H9 (cell line): Measurements from ENCODE around the gene MPHOSPH8. TPM values are rescaled to one million over a fixed set of nuclear protein-coding genes. Genes with fewer than 3 reads are reported as not detected.

Source experiments
- DNase-seq: peaks from one replicate; pipeline ENCODE4 v3.0.0-alpha.2; 2017
- H2AFZ ChIP-seq: one replicate; pipeline ENCODE4 v1.6.1; 2013; ENCODE audit warnings: mild to moderate bottlenecking, low read length, control low read depth, moderate library complexity
- H2AK5ac ChIP-seq: 2 replicates; pipeline ENCODE4 v1.6.1; 2013; ENCODE audit warnings: low read length, control low read depth, mixed read lengths; ENCODE audit not compliant: insufficient read length
- H2BK120ac ChIP-seq: one replicate; pipeline ENCODE4 v1.6.1; 2013; ENCODE audit warnings: low read depth, mild to moderate bottlenecking, low read length, control low read depth, inconsistent platforms; ENCODE audit not compliant: poor library complexity, severe bottlenecking
- H2BK12ac ChIP-seq: 2 replicates; pipeline ENCODE4 v1.6.1; 2013; ENCODE audit warnings: low read length, control low read depth, mixed read lengths, low read depth; ENCODE audit not compliant: insufficient read length
- H2BK15ac ChIP-seq: 2 replicates; pipeline ENCODE4 v1.6.1; 2013; ENCODE audit warnings: low read depth, low read length, control low read depth
- H2BK20ac ChIP-seq: one replicate; pipeline ENCODE4 v1.6.1; 2013; ENCODE audit warnings: low read depth, mild to moderate bottlenecking, low read length, control low read depth, inconsistent platforms; ENCODE audit not compliant: poor library complexity, severe bottlenecking
- H2BK5ac ChIP-seq: 2 replicates; pipeline ENCODE4 v1.6.1; 2013; ENCODE audit warnings: low read length, control low read depth, mixed read lengths; ENCODE audit not compliant: insufficient read length
- H3K14ac ChIP-seq: 2 replicates; pipeline ENCODE4 v1.6.1; 2013; ENCODE audit warnings: low read length, control low read depth; ENCODE audit not compliant: insufficient read depth
- H3K18ac ChIP-seq: 2 replicates; pipeline ENCODE4 v1.6.1; 2013; ENCODE audit warnings: low read depth, mild to moderate bottlenecking, mixed read lengths, low read length, control low read depth; ENCODE audit not compliant: insufficient read length
- H3K23ac ChIP-seq: 2 replicates; pipeline ENCODE4 v1.6.1; 2013; ENCODE audit warnings: low read length, control low read depth, mixed read lengths, low read depth; ENCODE audit not compliant: insufficient read length
- H3K23me2 ChIP-seq: 2 replicates; pipeline ENCODE4 v1.6.1; 2013; ENCODE audit warnings: low read depth, mild to moderate bottlenecking, mixed read lengths, low read length, control low read depth; ENCODE audit not compliant: insufficient read length, poor library complexity, severe bottlenecking
- H3K27ac ChIP-seq: 2 replicates; pipeline ENCODE4 v1.5.1; 2013; ENCODE audit warnings: low read length, control low read depth, mixed read lengths, low read depth; ENCODE audit not compliant: insufficient read length
- H3K27me3 ChIP-seq: 2 replicates; pipeline ENCODE4 v1.6.1; 2013; ENCODE audit warnings: low read length, control low read depth, inconsistent platforms; ENCODE audit not compliant: insufficient read depth
- H3K4ac ChIP-seq: 2 replicates; pipeline ENCODE4 v1.6.1; 2013; ENCODE audit warnings: low read depth, mild to moderate bottlenecking, control low read depth, inconsistent platforms, low read length, moderate library complexity
- H3K4me1 ChIP-seq: 2 replicates; pipeline ENCODE4 v1.6.1; 2013; ENCODE audit warnings: low read length, control low read depth, inconsistent platforms; ENCODE audit not compliant: insufficient read depth
- H3K4me2 ChIP-seq: 2 replicates; pipeline ENCODE4 v1.6.1; 2013; ENCODE audit warnings: low read length, control low read depth, mixed read lengths; ENCODE audit not compliant: insufficient read length, insufficient read depth
- H3K56ac ChIP-seq: 2 replicates; pipeline ENCODE4 v1.6.1; 2013; ENCODE audit warnings: low read depth, mild to moderate bottlenecking, mixed read lengths, low read length, control low read depth; ENCODE audit not compliant: insufficient read length
- H3K79me1 ChIP-seq: 2 replicates; pipeline ENCODE4 v1.6.1; 2013; ENCODE audit warnings: low read depth, mild to moderate bottlenecking, moderate library complexity, low read length, control low read depth, inconsistent platforms; ENCODE audit not compliant: insufficient read depth, poor library complexity, severe bottlenecking
- H3K79me2 ChIP-seq: 2 replicates; pipeline ENCODE4 v1.6.1; 2013; ENCODE audit warnings: low read length, control low read depth, inconsistent platforms; ENCODE audit not compliant: insufficient read depth
- H3K9ac ChIP-seq: 2 replicates; pipeline ENCODE4 v1.6.1; 2013; ENCODE audit warnings: low read length, control low read depth, mixed read lengths; ENCODE audit not compliant: insufficient read length; ENCODE audit errors: extremely low read depth
- H3K9me3 ChIP-seq: one replicate; pipeline ENCODE4 v1.6.1; 2013; ENCODE audit warnings: low read depth, low read length, inconsistent platforms; ENCODE audit not compliant: control insufficient read depth
- H3T11ph ChIP-seq: one replicate; pipeline ENCODE4 v1.6.1; 2013; ENCODE audit warnings: mild to moderate bottlenecking, low read length, control low read depth, inconsistent platforms
- H4K20me1 ChIP-seq: one replicate; pipeline ENCODE4 v1.6.1; 2013; ENCODE audit not compliant: control insufficient read depth, insufficient read length, insufficient read depth
- H4K5ac ChIP-seq: 2 replicates; pipeline ENCODE4 v1.6.1; 2013; ENCODE audit warnings: low read depth, mild to moderate bottlenecking, mixed read lengths, low read length, control low read depth; ENCODE audit not compliant: insufficient read length
- H4K8ac ChIP-seq: replicated peaks from 2 replicates; pipeline ENCODE4 v1.6.1; 2013; ENCODE audit warnings: low read length, control low read depth, mixed read lengths, low read depth; ENCODE audit not compliant: insufficient read length
- H4K91ac ChIP-seq: 2 replicates; pipeline ENCODE4 v1.6.1; 2013; ENCODE audit warnings: low read depth, mild to moderate bottlenecking, moderate library complexity, mixed read lengths, low read length, control low read depth; ENCODE audit not compliant: insufficient read length
- H3K27ac Mint-ChIP-seq, 3 experiments: 2 replicates in 2 of 3; 3 replicates in 1 of 3; pipeline ENCODE4 v1.8.0; 2020 to 2021; ENCODE audit warnings: mixed read lengths in 3 of 3, mild to moderate bottlenecking in 1 of 3, moderate library complexity in 1 of 3
- H3K27me3 Mint-ChIP-seq: 2 replicates; pipeline ENCODE4 v1.8.0; 2021; ENCODE audit warnings: low read depth, mild to moderate bottlenecking, moderate library complexity, mixed read lengths
- H3K36me3 Mint-ChIP-seq, 3 experiments: 2 replicates in 2 of 3; 3 replicates in 1 of 3; pipeline ENCODE4 v1.8.0; 2020 to 2021; ENCODE audit warnings: low read depth in 3 of 3, mixed read lengths in 3 of 3; ENCODE audit not compliant: insufficient read depth in 1 of 3
- H3K4me1 Mint-ChIP-seq, 2 experiments: 2 replicates each; pipeline ENCODE4 v1.8.0; 2020; ENCODE audit warnings: mixed read lengths in 2 of 2
- H3K4me3 Mint-ChIP-seq, 2 experiments: 2 replicates in 1 of 2; 3 replicates in 1 of 2; pipeline ENCODE4 v1.8.0; 2020 to 2021; ENCODE audit warnings: mild to moderate bottlenecking in 2 of 2, mixed read lengths in 2 of 2, moderate library complexity in 1 of 2
- H3K9me3 Mint-ChIP-seq, 2 experiments: 2 replicates in 1 of 2; 3 replicates in 1 of 2; pipeline ENCODE4 v1.8.0; 2020; ENCODE audit warnings: mild to moderate bottlenecking in 2 of 2, mixed read lengths in 2 of 2, moderate library complexity in 1 of 2
- WGBS: extraction: QIAGEN DNeasy Blood & Tissue Kit; methylation state at CpG from one replicate; pipeline ENCODE4 v1.1.7; 2013; ENCODE audit warnings: missing lambda C conversion rate, low lambda C conversion rate, mixed read lengths; ENCODE audit not compliant: insufficient read length; ENCODE audit errors: extremely low coverage; 5-methylcytosine and 5-hydroxymethylcytosine counted together
- total RNA-seq: library from RNA; stranded (reverse); gene quantifications from 2 replicates; pipeline ENCODE4 v1.2.1, GENCODE V29; 2021
- TF ChIP-seq, protein P1 (sequence below): fragments of 200-600 bp; sonication (generic); conservative IDR thresholded peaks from 3 replicates; pipeline ENCODE4 v1.8.0; 2021; ENCODE audit warnings: antibody characterized with exemption, mild to moderate bottlenecking

Gene MPHOSPH8
- total RNA-seq, 1 experiment from 2014 or later, result 21.1 TPM

DNA sequence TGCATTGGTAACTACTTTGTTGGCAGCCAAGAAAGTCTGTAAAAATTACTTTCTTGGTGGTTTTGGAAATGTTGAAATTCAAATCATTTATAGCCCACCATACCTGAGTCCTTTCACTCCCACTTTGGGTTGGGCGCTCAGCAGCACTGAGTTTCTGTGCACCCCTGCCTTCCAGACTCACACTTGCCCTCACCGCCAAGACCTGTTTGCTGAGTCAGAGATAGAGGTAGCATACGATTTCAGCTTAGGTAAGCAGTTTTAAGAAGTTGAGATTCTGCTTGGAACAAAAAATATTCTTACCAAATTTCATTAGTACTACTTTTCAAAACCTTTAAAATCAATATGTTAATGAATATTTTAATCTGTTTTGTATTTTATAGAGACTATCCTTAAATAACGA lies 12.6 kb downstream of the MPHOSPH8 start:
- no peak for DNase-seq
- Mint-ChIP-seq H3K27me3 (no peaks in the 10 kb centered on the region), H3K4me3 (no peak overlapping the region)

More for the DNA sequence above, 12.6 kb downstream of the MPHOSPH8 start:
- no peak overlapping the region for H2BK15ac ChIP-seq
- no peak overlapping the region for H3K14ac ChIP-seq
- no peak overlapping the region for H2BK12ac ChIP-seq
- H4K5ac ChIP-seq, result no peak overlapping the region
- Mint-ChIP-seq H3K36me3 (peaks cover 22 to 56% (median 54%) of the 10 kb centered on the region in 3 experiments), H3K9me3 (no peaks in the 10 kb centered on the region), H3K4me1 (peaks cover 8 to 13% of the 10 kb centered on the region in 2 experiments; a peak in 3 of 4 replicates), H3K27ac (peak overlapping the region in 2 of 3 experiments; percentile 35 to 37; a peak in 3 of 7 replicates)
- no peaks in the 10 kb centered on the region for H3K9me3 ChIP-seq
- no peaks in the 10 kb centered on the region for H3K79me2 ChIP-seq
- no peak overlapping the region for H2AK5ac ChIP-seq
- TF ChIP-seq, protein P1, sequence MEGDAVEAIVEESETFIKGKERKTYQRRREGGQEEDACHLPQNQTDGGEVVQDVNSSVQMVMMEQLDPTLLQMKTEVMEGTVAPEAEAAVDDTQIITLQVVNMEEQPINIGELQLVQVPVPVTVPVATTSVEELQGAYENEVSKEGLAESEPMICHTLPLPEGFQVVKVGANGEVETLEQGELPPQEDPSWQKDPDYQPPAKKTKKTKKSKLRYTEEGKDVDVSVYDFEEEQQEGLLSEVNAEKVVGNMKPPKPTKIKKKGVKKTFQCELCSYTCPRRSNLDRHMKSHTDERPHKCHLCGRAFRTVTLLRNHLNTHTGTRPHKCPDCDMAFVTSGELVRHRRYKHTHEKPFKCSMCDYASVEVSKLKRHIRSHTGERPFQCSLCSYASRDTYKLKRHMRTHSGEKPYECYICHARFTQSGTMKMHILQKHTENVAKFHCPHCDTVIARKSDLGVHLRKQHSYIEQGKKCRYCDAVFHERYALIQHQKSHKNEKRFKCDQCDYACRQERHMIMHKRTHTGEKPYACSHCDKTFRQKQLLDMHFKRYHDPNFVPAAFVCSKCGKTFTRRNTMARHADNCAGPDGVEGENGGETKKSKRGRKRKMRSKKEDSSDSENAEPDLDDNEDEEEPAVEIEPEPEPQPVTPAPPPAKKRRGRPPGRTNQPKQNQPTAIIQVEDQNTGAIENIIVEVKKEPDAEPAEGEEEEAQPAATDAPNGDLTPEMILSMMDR, result no peak
- H3K79me1 ChIP-seq, result peaks cover 2% of the 10 kb centered on the region
- H3K27ac ChIP-seq, result no peak overlapping the region
- H3K56ac ChIP-seq, result no peak overlapping the region
- H2BK120ac ChIP-seq, result no peak overlapping the region
- H3K23ac ChIP-seq, result no peak overlapping the region
- no peak overlapping the region for H3K4ac ChIP-seq
- H3K4me1 ChIP-seq, result no peaks in the 10 kb centered on the region
- no peak overlapping the region for H4K8ac ChIP-seq
- no peak overlapping the region for H2BK20ac ChIP-seq
- H3K18ac ChIP-seq, result no peak overlapping the region
- no peak overlapping the region for H2BK5ac ChIP-seq
- no peak overlapping the region for H2AFZ ChIP-seq
- H3K27me3 ChIP-seq, result no peaks in the 10 kb centered on the region
- no peaks in the 10 kb centered on the region for H4K20me1 ChIP-seq
- H3K4me2 ChIP-seq, result no peak overlapping the region
- no peaks in the 10 kb centered on the region for H3K23me2 ChIP-seq
- H3T11ph ChIP-seq, result no peak overlapping the region
- H4K91ac ChIP-seq, result no peak overlapping the region
- H3K9ac ChIP-seq, result no peak overlapping the region
- no CpG with 5 or more reads among the region's 4 CpGs for WGBS
